ES-I3 (cell line): ENCODE results near the gene CADM2.

ENCODE experiments used
- H3K36me3 ChIP-seq: 2 replicates; pipeline ENCODE4 v1.6.1; 2013; ENCODE audit warnings: mild to moderate bottlenecking, low read length, control low read depth, moderate library complexity; ENCODE audit not compliant: insufficient read depth
- H3K4me1 ChIP-seq: 2 replicates; pipeline ENCODE4 v1.6.1; 2013; ENCODE audit warnings: mild to moderate bottlenecking, control low read depth, low read length; ENCODE audit not compliant: insufficient read depth
- H3K9ac ChIP-seq: 2 replicates; pipeline ENCODE4 v1.6.1; 2013; ENCODE audit warnings: low read depth, mild to moderate bottlenecking, low read length, moderate library complexity
- H3K9me3 ChIP-seq: 2 replicates; pipeline ENCODE4 v1.6.1; 2013; ENCODE audit warnings: mild to moderate bottlenecking, low read length, moderate library complexity; ENCODE audit not compliant: control insufficient read depth, insufficient read depth

Gene CADM2

DNA sequence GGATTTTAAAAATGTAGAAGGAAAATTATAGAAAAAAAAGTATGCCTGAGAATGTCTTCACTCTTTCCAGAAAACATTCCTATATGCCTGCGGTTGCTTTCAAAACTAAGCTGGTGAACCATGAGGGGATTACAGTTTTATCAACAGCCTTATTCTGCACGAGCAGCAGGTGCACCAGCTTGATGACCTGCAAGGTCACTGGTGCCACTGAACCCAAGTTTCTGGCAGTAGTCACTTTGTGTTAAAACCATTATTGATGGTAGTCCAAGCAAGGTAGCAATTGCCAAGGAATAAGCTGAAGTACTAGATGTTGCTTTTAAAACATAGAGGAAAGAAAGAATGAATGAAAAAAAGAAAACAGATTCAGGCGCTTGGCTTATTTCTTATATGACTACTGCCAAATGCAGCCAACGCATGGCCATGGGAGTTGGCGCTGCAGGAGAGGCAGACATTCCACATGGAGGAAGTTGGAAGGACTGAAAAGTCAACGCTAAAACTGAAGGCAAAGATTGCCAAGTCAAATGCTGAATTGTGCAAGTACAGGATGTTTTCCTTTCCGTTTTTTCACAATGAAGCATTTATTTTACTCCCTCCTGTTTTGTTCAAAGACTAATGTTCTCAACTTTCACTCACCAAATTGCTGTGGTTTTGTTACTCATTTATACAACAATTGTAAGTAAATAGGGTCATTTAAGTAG is 601.4 kb downstream of the CADM2 start:
- Histone ChIP-seq H3K9ac (no peak overlapping the region), H3K9me3 (no peaks in the 10 kb centered on the region), H3K36me3 (no peaks in the 10 kb centered on the region), H3K4me1 (no peaks in the 10 kb centered on the region)

- Histone ChIP-seq H3K9me3 (no peaks in the 10 kb centered on the region), H3K4me1 (no peaks in the 10 kb centered on the region), H3K9ac (no peak overlapping the region), H3K36me3 (no peaks in the 10 kb centered on the region)
Observed at GRCh38 chr3:85567071-85567676, 608.4 kb downstream of the CADM2 start.

- no peak overlapping the region for H3K9ac ChIP-seq
Observed at GRCh38 chr3:85570819-85571218, 612.0 kb downstream of the CADM2 start.

DNA sequence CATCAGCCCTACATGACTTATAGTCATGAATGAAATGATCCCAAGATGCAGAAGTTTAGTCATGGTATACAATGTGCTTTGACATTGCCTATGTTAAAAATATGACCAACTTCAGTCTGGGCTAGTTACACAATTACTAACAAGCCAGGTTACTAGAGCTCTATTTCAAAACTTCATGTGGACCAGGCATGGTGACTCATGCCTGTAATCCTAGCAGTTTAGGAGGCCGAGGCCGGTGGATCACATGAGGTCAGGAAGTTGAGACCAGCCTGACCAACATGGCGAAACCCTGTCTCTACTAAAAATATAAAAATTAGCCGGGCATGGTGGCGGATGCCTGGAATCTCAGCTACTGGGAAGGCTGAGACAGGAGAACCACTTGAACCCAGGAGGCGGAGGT is 613.0 kb downstream of the CADM2 start:
- no peaks in the 10 kb centered on the region for H3K9me3 ChIP-seq

More at GRCh38 chr3:85570819-85571218, 612.0 kb downstream of the CADM2 start:
- H3K4me1 ChIP-seq: no peaks in the 10 kb centered on the region
- no peaks in the 10 kb centered on the region for H3K36me3 ChIP-seq
- H3K9me3 ChIP-seq: no peaks in the 10 kb centered on the region

DNA sequence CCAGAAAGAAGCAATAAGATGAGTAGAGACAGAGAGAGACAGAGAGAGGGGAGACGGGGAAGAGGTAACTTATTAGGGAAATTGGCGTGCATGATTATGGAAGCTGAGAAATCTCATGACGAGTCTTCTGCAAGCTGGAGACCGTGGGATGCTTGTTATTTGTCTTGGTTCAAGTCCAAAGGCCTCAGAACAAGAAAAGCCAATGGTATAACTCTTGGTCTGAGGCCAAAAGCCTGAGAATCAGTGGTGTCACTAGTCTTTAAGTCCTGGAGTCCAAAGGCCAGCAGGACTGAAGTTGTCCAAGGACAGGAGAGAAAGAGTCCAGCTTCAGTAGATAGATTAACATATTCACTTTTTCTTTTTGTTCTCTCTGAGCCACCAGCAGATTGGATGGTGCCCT is 613.6 kb downstream of the CADM2 start:
- peaks cover 3% of the 10 kb centered on the region; the same call in 1 of the 2 replicates for H3K4me1 ChIP-seq
- no peak overlapping the region for H3K9ac ChIP-seq
- H3K9me3 ChIP-seq: no peaks in the 10 kb centered on the region

More for the DNA sequence above, 613.0 kb downstream of the CADM2 start:
- no peaks in the 10 kb centered on the region for H3K36me3 ChIP-seq
- no peaks in the 10 kb centered on the region; the same call in 1 of the 2 replicates for H3K4me1 ChIP-seq
- H3K9ac ChIP-seq: no peak overlapping the region

DNA sequence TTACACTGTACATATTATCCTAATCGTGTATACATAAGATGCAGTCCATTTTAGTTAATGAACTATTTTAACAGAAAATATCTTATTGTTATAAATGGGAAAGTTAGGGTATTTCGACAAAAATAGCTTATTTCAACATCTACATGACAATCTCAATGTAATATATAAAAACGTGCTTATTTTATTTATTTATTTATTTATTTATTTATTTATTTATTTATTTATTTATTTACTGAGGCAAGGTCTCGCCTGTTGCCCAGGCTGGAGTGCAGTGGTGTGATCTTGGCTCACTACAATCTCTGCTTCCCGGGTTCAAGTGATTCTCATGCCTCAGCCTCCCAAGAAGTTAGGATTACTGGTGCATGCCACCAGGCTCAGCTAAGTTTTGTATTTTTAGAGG is 614.2 kb downstream of the CADM2 start:
- no peak overlapping the region for H3K9ac ChIP-seq
- no peaks in the 10 kb centered on the region for H3K9me3 ChIP-seq
- H3K36me3 ChIP-seq: no peaks in the 10 kb centered on the region
- peaks cover 3% of the 10 kb centered on the region; the same call in 1 of the 2 replicates for H3K4me1 ChIP-seq

More for the DNA sequence above, 613.6 kb downstream of the CADM2 start:
- no peaks in the 10 kb centered on the region for H3K36me3 ChIP-seq

DNA sequence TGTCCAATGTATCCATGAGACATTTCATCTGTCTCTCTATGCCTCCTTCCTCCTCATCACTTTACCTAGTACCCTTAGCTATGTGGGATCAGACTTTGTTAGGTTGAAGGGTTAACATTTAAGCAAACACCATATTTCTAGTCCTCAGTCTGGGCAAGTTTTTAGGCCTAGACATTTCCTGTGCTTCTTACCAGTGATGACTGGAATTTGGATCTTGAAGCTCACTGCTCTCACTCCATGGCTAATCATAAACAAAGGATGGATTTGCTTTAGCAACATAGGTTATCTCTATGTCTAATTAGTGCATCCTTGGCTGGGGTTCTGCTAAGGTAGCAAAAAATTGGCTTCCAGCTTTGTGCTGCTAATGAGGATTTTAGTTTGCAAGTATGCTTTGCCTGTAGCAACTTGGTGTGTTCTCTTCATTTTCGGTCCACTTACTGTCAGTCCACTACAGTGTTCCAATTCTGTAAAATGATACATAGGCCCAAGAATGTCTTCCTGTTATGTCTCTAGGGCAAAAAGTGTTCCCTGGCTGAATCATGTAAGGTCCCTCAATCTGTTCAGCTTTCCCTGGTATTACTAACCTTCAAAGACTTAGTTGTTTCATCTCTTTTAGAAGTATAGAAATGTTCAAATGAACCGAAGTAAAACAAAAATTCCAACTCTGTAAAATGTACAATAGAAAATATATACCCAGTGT is 615.4 kb downstream of the CADM2 start:
- no peak overlapping the region for H3K9ac ChIP-seq
- no peaks in the 10 kb centered on the region for H3K36me3 ChIP-seq
- H3K9me3 ChIP-seq: no peaks in the 10 kb centered on the region
- peaks cover 3% of the 10 kb centered on the region; the same call in 1 of the 2 replicates for H3K4me1 ChIP-seq

- H3K4me1 ChIP-seq: peaks cover 3% of the 10 kb centered on the region; the same call in 1 of the 2 replicates
- no peaks in the 10 kb centered on the region for H3K36me3 ChIP-seq
- H3K9ac ChIP-seq: no peak overlapping the region
- H3K9me3 ChIP-seq: no peaks in the 10 kb centered on the region
Observed at GRCh38 chr3:85576091-85576690, 617.4 kb downstream of the CADM2 start.

GRCh38 chr3:85576697-85577200 is 618.0 kb downstream of the CADM2 start:
- H3K9ac ChIP-seq: no peak overlapping the region
- H3K4me1 ChIP-seq: peaks cover 3% of the 10 kb centered on the region; the same call in 1 of the 2 replicates
- H3K9me3 ChIP-seq: no peaks in the 10 kb centered on the region
- no peaks in the 10 kb centered on the region for H3K36me3 ChIP-seq

- H3K9me3 ChIP-seq: no peaks in the 10 kb centered on the region
- H3K36me3 ChIP-seq: no peaks in the 10 kb centered on the region
- no peaks in the 10 kb centered on the region for H3K4me1 ChIP-seq
Observed at GRCh38 chr3:85584779-85585356, 626.1 kb downstream of the CADM2 start.

GRCh38 chr3:85586018-85586417 is 627.2 kb downstream of the CADM2 start:
- Histone ChIP-seq H3K36me3 (no peaks in the 10 kb centered on the region), H3K9ac (no peak overlapping the region), H3K9me3 (no peaks in the 10 kb centered on the region), H3K4me1 (no peaks in the 10 kb centered on the region)

More at GRCh38 chr3:85584779-85585356, 626.1 kb downstream of the CADM2 start:
- H3K9ac ChIP-seq: no peak overlapping the region

GRCh38 chr3:85589145-85589544 is 630.4 kb downstream of the CADM2 start:
- H3K9me3 ChIP-seq: no peaks in the 10 kb centered on the region
- H3K4me1 ChIP-seq: no peaks in the 10 kb centered on the region
- H3K36me3 ChIP-seq: no peaks in the 10 kb centered on the region
- H3K9ac ChIP-seq: no peak overlapping the region

DNA sequence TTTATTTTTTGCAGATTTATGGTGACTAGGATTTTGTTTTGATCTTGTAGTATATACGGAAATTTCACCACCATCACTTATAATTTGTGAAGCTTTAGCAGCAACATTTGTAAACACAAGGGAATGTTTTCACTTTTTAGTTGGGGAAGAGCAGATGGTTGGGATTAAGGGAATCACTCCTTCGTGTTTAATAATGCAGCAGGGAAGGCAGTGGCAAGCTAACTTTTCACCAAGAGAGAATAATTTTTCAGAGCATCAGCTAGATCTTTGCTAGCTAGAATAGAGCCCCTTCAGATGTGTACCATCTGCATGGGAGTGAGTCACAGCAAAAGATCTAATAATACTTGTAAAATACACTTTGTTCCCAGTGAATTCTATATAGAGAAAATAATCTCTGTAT is 632.7 kb downstream of the CADM2 start:
- Histone ChIP-seq H3K4me1 (no peaks in the 10 kb centered on the region), H3K9ac (no peak overlapping the region), H3K9me3 (no peaks in the 10 kb centered on the region)

GRCh38 chr3:85592256-85592655 is 633.5 kb downstream of the CADM2 start:
- H3K9ac ChIP-seq: no peak overlapping the region
- H3K4me1 ChIP-seq: no peaks in the 10 kb centered on the region
- no peaks in the 10 kb centered on the region for H3K9me3 ChIP-seq
- no peaks in the 10 kb centered on the region for H3K36me3 ChIP-seq

More for the DNA sequence above, 632.7 kb downstream of the CADM2 start:
- H3K36me3 ChIP-seq: no peaks in the 10 kb centered on the region
